Bronchial epithelial cell (primary cell): ENCODE results near the gene PCDHA7. TPM values are rescaled to one million over a fixed set of nuclear protein-coding genes. Genes with fewer than 3 reads are reported as not detected.
A peak's percentile ranks its signal among the peaks of the same experiment; 100 is the strongest.

Experiments used
- DNase-seq: peaks from one replicate; pipeline ENCODE4 v3.0.0-alpha.2; 2010; ENCODE audit warnings: low read depth
- FAIRE-seq: peaks from 2 replicates; lab custom pipeline; 2011; peaks lifted over from hg19 to GRCh38; lab: Jason Lieb, UNC
- H3K27me3 ChIP-seq: 2 replicates; pipeline ENCODE4 v1.5.1; 2011; ENCODE audit warnings: low read length; ENCODE audit not compliant: control insufficient read depth, insufficient read depth
- H3K36me3 ChIP-seq: 2 replicates; pipeline ENCODE4 v1.5.1; 2011; ENCODE audit warnings: low read length; ENCODE audit not compliant: control insufficient read depth, insufficient read depth
- H3K4me3 ChIP-seq: 2 replicates; pipeline ENCODE4 v1.5.1; 2011; ENCODE audit warnings: mild to moderate bottlenecking, low read depth, low read length, control low read depth
- total RNA-seq: library from RNA; depleted of rRNA; stranded (reverse); fragments of >200 nt; gene quantifications from 2 replicates; pipeline ENCODE4 v1.2.1, GENCODE V29; 2014
- TF ChIP-seq, protein P1 (sequence below): IDR thresholded peaks from 2 replicates; pipeline ENCODE4 v1.5.1; 2011; ENCODE audit warnings: mild to moderate bottlenecking, moderate library complexity, low read length, control low read depth, inconsistent platforms; ENCODE audit not compliant: insufficient read depth, severe bottlenecking

Gene PCDHA7
- total RNA-seq, 1 donor from 2014 or later: under 0.01 TPM

DNA sequence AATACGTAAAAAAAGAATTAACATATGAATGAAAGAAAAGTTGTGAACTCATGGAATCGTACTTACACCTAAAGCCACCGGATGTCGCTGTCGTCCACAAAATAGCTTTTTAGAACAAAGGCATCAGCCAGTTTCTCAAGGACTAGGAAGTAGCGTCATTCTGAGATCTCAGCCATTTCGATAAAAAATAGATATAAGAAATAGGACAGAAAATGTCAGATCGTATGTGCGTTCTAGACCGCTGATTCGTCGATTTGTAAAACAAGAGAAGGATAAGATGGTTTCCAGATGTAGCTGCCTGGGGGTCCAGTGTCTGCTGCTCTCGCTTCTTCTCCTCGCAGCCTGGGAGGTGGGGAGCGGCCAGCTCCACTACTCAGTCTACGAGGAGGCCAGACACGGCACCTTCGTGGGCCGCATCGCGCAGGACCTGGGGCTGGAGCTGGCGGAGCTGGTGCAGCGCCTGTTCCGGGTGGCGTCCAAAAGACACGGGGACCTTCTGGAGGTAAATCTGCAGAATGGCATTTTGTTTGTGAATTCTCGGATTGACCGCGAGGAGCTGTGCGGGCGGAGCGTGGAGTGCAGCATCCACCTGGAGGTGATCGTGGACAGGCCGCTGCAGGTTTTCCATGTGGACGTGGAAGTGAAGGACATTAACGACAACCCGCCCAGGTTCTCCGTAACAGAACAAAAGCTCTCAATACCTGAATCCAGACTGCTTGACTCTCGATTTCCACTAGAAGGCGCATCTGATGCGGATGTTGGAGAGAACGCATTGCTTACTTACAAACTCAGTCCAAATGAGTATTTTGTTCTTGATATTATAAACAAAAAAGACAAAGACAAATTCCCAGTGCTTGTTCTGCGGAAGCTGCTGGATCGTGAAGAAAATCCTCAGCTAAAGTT lies 22.0 kb downstream of the PCDHA7 start, which contains the start of gene PCDHA10:
TSS of gene PCDHA10 (plus strand) at position 126 of the 903 bp plus-strand sequence. CDS start at position 278, 152 bp downstream.
- no peak for FAIRE-seq
- DNase-seq: peak; percentile 7
- Histone ChIP-seq H3K4me3 (no peak within 1 kb of the TSS), H3K36me3 (no peaks in the 10 kb centered on the region), H3K27me3 (no peaks in the 10 kb centered on the region)
- TF ChIP-seq, protein P1, sequence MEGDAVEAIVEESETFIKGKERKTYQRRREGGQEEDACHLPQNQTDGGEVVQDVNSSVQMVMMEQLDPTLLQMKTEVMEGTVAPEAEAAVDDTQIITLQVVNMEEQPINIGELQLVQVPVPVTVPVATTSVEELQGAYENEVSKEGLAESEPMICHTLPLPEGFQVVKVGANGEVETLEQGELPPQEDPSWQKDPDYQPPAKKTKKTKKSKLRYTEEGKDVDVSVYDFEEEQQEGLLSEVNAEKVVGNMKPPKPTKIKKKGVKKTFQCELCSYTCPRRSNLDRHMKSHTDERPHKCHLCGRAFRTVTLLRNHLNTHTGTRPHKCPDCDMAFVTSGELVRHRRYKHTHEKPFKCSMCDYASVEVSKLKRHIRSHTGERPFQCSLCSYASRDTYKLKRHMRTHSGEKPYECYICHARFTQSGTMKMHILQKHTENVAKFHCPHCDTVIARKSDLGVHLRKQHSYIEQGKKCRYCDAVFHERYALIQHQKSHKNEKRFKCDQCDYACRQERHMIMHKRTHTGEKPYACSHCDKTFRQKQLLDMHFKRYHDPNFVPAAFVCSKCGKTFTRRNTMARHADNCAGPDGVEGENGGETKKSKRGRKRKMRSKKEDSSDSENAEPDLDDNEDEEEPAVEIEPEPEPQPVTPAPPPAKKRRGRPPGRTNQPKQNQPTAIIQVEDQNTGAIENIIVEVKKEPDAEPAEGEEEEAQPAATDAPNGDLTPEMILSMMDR: no peak

DNA sequence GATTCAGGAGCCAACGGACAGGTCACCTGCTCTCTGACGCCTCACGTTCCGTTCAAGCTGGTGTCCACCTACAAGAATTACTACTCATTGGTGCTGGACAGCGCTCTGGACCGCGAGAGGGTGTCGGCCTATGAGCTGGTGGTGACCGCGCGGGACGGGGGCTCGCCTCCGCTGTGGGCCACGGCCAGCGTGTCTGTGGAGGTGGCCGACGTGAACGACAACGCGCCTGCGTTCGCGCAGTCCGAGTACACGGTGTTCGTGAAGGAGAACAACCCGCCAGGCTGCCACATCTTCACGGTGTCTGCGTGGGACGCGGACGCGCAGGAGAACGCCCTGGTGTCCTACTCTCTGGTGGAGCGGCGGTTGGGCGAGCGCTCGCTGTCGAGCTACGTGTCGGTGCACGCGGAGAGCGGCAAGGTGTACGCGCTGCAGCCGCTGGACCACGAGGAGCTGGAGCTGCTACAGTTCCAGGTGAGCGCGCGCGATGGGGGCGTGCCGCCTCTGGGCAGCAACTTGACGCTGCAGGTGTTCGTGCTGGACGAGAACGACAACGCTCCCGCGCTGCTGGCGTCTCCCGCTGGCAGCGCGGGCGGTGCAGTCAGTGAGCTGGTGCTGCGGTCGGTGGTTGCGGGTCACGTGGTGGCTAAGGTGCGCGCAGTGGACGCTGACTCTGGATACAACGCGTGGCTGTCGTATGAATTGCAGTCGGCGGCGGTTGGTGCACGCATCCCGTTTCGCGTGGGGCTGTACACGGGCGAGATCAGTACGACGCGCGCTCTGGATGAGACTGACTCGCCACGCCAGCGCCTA lies 23.3 kb downstream of the PCDHA7 start:
- FAIRE-seq (no peak), DNase-seq (no peak)
- Histone ChIP-seq H3K36me3 (no peaks in the 10 kb centered on the region), H3K27me3 (no peaks in the 10 kb centered on the region), H3K4me3 (no peak overlapping the region)
- TF ChIP-seq, protein P1: no peak

DNA sequence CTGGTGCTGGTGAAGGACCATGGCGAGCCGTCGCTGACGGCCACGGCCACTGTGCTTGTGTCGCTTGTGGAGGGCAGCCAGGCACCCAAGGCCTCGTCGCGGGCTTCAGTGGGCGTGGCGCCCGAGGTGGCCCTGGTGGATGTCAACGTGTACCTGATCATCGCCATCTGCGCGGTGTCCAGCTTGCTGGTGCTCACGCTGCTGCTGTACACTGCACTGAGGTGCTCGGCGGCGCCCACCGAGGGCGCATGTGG lies 23.8 kb downstream of the PCDHA7 start:
- FAIRE-seq (no peak), DNase-seq (no peak)
- Histone ChIP-seq H3K36me3 (no peaks in the 10 kb centered on the region), H3K4me3 (no peak overlapping the region), H3K27me3 (no peaks in the 10 kb centered on the region)
- TF ChIP-seq, protein P1: no peak

DNA sequence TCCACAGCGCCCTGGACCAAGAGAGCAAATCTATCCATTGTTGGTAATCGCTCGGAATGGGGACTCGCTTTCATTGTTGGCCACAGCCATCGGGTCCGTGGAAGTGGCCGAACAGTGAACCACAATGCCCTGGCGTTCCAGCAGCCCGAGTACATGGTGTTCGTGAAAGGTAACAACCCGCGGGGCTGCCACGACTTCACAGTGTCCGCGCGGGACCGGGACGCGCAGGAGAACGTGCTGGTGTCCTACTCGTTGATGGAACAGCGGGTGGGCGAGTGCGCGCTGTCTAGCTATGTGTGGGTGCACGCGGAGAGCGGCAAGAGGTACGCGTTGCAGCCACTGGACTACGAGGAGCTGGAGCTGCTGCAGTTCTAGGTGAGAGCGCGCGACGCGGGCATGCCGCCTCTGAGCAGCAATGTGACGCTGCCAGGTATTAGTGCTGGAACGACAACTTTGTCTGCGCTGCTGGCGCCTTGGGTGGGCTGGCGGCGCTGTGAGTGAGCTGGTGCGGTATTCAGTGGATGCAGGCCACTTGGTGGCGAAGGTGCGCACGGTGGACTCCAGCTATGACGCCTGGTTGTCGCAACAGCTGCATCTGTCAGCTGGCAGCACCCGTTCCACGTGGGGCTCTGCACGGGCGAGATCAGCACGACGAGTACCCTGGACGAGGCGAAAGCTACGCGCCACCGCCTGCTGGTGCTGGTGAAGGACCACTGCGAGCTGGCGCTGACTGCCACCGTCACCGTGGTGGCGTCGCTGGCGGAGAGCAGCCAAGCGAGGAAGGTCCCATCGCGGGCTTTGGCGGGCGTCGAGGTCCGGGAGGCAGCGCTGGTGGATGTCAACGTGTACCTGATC lies 28.6 kb downstream of the PCDHA7 start:
- TF ChIP-seq, protein P1: no peak
- no peaks in the 10 kb centered on the region for H3K36me3 ChIP-seq
- H3K4me3 ChIP-seq: no peak overlapping the region
- FAIRE-seq (no peak), DNase-seq (no peak)
- no peaks in the 10 kb centered on the region for H3K27me3 ChIP-seq

DNA sequence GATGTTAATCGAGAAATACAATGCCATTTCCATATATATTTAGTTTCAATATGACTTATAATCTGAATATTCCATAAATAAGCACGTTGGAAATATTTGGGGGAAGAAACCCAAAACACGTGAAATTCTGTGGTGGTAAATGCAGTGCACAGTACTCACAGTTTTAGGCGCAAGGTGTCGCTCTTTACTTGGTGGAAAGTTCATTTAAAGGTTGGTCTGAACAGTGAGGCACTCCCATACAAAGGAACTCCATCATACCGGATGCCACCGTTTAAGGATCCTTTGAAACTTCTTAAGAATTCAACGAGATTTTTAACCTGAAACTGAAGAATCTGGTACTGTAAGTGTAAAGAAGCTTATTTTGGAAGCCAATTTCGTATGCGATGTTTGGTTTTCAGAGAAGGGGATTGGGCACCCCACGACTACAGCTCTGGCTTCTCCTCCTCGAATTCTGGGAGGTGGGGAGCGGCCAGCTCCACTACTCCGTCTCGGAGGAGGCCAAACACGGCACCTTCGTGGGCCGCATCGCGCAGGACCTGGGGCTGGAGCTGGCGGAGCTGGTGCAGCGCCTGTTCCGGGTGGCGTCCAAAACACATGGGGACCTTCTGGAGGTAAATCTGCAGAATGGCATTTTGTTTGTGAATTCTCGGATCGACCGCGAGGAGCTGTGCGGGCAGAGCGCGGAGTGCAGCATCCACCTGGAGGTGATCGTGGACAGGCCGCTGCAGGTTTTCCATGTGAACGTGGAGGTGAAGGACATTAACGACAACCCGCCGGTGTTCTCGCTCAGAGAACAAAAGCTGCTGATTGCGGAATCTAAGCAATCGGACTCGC lies 34.9 kb downstream of the PCDHA7 start, which contains the start of gene PCDHA11:
TSS of gene PCDHA11 (plus strand) at position 237 of the 834 bp plus-strand sequence. CDS start at position 384, 147 bp downstream.
- Histone ChIP-seq H3K4me3 (no peak within 1 kb of the TSS), H3K36me3 (no peaks in the 10 kb centered on the region), H3K27me3 (no peaks in the 10 kb centered on the region)
- TF ChIP-seq, protein P1: peak; percentile 36
- no peak for FAIRE-seq
- peak; percentile 29 for DNase-seq
